ENCODE results near the gene NOC4L.

DNA sequence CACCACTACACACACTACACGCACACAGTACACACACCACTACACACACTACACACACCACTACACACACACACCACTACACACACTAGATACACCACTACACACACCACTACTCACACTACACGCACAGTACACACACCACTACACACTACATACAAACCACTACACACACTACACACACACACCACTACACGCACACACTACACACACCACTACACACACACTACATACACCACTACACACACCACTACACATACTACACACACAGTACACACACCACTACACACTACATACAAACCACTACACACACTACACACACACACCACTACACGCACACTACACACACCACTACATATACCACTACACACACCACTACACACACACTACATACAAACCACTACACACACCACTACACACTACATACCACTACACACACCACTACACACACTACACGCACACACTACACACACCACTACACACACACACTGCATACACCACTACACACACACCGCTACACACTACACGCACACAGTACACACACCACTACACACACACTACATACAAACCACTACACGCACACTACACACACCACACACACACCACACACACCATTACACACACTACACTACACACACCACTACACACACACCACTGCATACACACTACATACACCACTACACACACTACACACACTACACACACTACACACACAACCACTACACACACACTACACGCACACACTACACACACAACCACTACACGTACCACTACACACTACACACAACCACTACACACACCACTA is 11.7 kb downstream of the NOC4L start:
- TF ChIP-seq, protein P1, sequence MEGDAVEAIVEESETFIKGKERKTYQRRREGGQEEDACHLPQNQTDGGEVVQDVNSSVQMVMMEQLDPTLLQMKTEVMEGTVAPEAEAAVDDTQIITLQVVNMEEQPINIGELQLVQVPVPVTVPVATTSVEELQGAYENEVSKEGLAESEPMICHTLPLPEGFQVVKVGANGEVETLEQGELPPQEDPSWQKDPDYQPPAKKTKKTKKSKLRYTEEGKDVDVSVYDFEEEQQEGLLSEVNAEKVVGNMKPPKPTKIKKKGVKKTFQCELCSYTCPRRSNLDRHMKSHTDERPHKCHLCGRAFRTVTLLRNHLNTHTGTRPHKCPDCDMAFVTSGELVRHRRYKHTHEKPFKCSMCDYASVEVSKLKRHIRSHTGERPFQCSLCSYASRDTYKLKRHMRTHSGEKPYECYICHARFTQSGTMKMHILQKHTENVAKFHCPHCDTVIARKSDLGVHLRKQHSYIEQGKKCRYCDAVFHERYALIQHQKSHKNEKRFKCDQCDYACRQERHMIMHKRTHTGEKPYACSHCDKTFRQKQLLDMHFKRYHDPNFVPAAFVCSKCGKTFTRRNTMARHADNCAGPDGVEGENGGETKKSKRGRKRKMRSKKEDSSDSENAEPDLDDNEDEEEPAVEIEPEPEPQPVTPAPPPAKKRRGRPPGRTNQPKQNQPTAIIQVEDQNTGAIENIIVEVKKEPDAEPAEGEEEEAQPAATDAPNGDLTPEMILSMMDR (IDR thresholded peaks at IDR 0.05), result no peak
- TF ChIP-seq POLR2A (IDR thresholded peaks at IDR 0.05), result no peak

Measured in breast epithelium (tissue), 3 donors.